Renal cortex interstitium (tissue), 11 donors: ENCODE measurements around the gene ZNF747. TPM values are rescaled to one million over a fixed set of nuclear protein-coding genes. Genes with fewer than 3 reads are reported as not detected.

Source experiments
- DNase-seq, 11 donors: peaks; one replicate each; pipeline ENCODE4 v3.0.0-alpha.2; 2013; ENCODE audit warnings: low read depth in 9 of 11, low spot score in 4 of 11; ENCODE audit errors: extremely low read depth in 1 of 11
- polyA plus RNA-seq, 3 donors: library from polyadenylated mRNA; unstranded; fragments of 120-200 nt; gene quantifications; one replicate each; pipeline ENCODE4 v1.2.1, GENCODE V29; 2013; ENCODE audit not compliant: insufficient read length in 3 of 3

Gene ZNF747
- polyA plus RNA-seq, 3 donors: 9.6 to 10.5 (median 10.1) TPM

DNA sequence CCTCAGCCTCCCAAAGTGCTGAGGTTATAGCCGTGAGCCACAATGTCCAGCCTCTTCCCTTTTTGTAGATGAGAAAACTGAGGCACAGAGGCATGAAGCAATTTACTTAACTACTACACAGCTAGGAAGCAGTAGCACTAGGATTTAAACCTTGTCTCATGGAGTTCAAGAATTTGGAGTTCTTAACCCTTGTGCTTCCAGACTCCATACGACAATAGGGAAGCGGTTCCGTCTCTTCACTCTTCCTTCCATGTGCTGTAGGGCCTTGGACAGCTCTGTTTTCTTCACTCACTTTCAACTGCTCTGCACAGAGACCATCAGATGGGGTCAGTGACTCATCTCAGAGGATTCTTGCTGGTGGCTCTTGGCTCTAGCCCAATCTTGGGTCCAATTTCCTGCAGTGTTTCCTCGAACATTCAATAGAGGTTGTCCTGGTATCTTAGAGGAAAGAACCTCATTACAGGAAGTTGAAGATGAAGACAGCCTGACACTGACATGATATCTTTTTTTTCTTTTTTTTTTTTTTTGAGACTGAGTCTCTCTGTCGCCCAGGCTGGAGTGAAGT is 42.8 kb downstream of the ZNF747 start:
- peak in 5 of 11 donors; percentile 8 to 28 (median 18) for DNase-seq

DNA sequence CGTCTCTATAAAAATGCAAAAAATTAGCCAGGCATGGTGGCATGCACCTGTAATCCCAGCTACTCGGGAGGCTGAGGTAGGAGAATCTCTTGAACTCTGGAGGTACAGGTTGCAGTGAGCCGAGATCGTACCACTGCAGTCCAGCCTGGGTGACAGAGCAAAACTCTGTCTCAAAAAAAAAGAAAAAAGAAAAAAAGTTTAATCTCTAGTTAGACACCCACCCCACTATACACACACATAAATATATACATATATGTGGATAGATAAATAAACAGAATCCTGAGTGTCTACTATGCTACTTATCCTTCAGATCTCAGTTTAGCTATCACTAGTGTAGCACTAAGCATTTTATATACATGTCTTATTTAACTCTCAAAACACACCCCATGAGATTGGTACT is 43.4 kb downstream of the ZNF747 start:
- DNase-seq: no peak

DNA sequence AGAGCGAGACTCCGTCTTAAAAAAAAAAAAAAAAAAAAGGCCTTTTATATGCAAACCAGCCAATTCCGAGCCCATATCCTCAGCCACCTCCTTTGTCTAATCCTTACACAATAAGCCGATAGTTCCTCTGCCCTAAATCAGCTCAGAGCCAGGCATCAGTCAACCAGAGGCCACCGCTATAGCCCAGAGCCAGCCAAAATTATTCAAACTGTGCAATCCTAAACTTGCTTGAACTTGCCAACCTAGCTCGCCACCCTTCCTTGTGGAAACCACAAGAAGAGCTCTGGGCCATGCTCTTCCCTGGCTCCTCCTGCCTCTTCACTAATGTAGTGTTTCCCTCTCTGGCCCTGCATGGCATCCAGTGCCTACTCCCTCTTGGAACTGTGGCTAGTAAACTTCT is 44.4 kb downstream of the ZNF747 start:
- DNase-seq: no peak

DNA sequence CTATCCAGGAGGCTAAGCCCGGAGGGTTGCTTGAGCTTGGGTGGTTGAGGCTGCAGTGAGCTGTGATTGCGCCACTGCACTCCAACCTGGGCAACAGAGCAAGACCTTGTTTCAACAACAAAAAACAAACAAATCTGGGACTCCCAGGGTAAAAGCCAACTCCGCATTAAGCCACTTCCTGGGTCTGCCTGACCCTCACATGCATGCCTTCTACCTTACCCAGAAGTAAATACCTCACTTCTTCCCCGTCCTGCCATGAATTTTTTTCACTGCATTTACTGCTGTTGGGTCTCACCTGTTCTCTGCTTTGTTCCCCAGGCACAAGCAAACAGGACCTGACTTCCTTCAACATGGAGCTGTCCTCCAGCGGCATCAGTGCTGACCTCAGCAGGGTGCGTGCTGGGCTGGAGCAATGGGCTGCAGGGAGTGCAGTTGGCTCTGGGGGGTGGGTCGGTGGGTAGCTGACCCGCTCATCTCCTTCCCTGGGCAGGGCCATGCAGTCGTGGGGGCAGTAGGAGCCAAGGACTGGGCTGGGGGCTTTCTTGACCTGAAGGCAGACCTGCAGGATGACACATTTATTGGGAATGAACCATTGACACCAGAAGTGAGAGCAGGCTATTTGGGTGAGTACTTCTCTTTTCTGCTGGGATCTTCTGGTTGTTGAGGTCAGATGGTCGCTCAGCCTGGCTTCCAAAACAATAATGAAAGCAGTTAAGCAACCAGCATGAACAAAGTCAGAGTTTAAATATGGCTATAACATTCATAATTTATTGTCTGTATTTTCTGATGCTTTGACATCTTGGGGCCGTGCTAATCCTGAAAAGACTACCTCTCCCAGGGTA is 45.7 kb downstream of the ZNF747 start:
- DNase-seq: no peak

GRCh38 chr16:30485818-30486436 is 48.7 kb downstream of the ZNF747 start:
- no peak for DNase-seq

GRCh38 chr16:30484887-30485286 is 49.8 kb downstream of the ZNF747 start:
- DNase-seq: no peak

- DNase-seq: no peak
These were observed 52.3 kb downstream of the ZNF747 start for GRCh38 chr16:30482366-30482765.

DNA sequence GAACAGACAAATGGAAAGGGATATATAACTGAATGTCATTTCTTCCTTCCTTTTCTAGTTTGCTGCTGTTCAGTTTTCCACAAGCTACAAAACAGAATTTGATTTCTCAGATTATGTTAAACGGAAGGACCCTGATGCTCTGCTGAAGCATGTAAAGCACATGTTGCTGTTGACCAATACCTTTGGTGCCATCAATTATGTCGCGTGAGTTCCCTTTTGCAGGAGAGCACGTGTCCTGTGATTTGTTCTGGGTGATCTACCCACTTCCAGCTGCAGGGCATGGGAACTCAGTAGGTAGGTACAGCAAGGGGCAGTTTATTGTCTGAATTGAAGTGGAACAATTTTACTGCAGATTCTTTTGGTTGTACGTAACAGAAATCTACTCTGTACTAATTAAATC is 53.3 kb downstream of the ZNF747 start:
- DNase-seq: peak in 2 of 11 donors; percentile 17 to 23

Other genes with a start within 250 kb of the ZNF747 start
- 10 to 100 TPM; 53.8 to 60.5 (median 56.7) TPM for gene CD2BP2, start 179.6 kb downstream of the ZNF747 start, polyA plus RNA-seq
- gene TBC1D10B, start 164.4 kb downstream of the ZNF747 start, polyA plus RNA-seq: 10 to 100 TPM; 31.1 to 38.7 (median 38.2) TPM
- 1 to 10 TPM in 2 of 3 donors, under 1 TPM in 1; 0.56 to 4.5 (median 1.2) TPM for gene MYL11, start 160.1 kb downstream of the ZNF747 start, polyA plus RNA-seq
- 1 to 10 TPM; 1.7 to 3.1 (median 3.1) TPM for gene SEPTIN1, start 152.3 kb downstream of the ZNF747 start, polyA plus RNA-seq
- 10 to 100 TPM; 13.1 to 16.5 (median 13.4) TPM for gene ZNF48, start 139.4 kb downstream of the ZNF747 start, polyA plus RNA-seq
- 1 to 10 TPM; 4.7 to 9.2 (median 7.2) TPM for gene ZNF771, start 127.3 kb downstream of the ZNF747 start, polyA plus RNA-seq
- 10 to 100 TPM; 45.0 to 56.9 (median 48.6) TPM for gene DCTPP1, start 104.8 kb downstream of the ZNF747 start, polyA plus RNA-seq
- gene SEPHS2, start 89.0 kb downstream of the ZNF747 start, polyA plus RNA-seq: 10 to 100 TPM; 91.7 to 98.4 (median 94.5) TPM
- gene ITGAL, start 62.1 kb downstream of the ZNF747 start, polyA plus RNA-seq: 1 to 10 TPM; 1.9 to 2.9 (median 2.6) TPM
- gene ZNF768, start 8.3 kb downstream of the ZNF747 start, polyA plus RNA-seq: 10 to 100 TPM; 48.0 to 66.6 (median 54.7) TPM
- gene ZNF764, start 23.5 kb upstream of the ZNF747 start, polyA plus RNA-seq: 10 to 100 TPM; 10.8 to 15.8 (median 12.5) TPM
- 10 to 100 TPM; 10.1 to 16.7 (median 14.7) TPM for gene ZNF688, start 36.9 kb upstream of the ZNF747 start, polyA plus RNA-seq
- 10 to 100 TPM; 20.2 to 32.3 (median 23.7) TPM for gene ZNF785, start 50.8 kb upstream of the ZNF747 start, polyA plus RNA-seq
- 10 to 100 TPM; 12.8 to 16.0 (median 14.7) TPM for gene ZNF689, start 75.5 kb upstream of the ZNF747 start, polyA plus RNA-seq
- gene PRR14, start 116.1 kb upstream of the ZNF747 start, polyA plus RNA-seq: 10 to 100 TPM; 44.8 to 54.8 (median 46.6) TPM
- 10 to 100 TPM; 48.7 to 78.6 (median 67.4) TPM for gene FBRS, start 123.6 kb upstream of the ZNF747 start, polyA plus RNA-seq
- gene SRCAP, start 164.3 kb upstream of the ZNF747 start, polyA plus RNA-seq: 10 to 100 TPM; 29.6 to 44.3 (median 39.2) TPM
- 10 to 100 TPM; 29.8 to 39.2 (median 30.1) TPM for gene PHKG2, start 213.6 kb upstream of the ZNF747 start, polyA plus RNA-seq
- gene CFAP119, start 227.2 kb upstream of the ZNF747 start, polyA plus RNA-seq: 10 to 100 TPM in 2 of 3 donors, 1 to 10 TPM in 1; 8.4 to 13.1 (median 12.8) TPM
- 100 to 1,000 TPM; 119 to 124 (median 120) TPM for gene RNF40, start 227.5 kb upstream of the ZNF747 start, polyA plus RNA-seq